Measurements from ENCODE around the gene FNIP1. TPM values are rescaled to one million over a fixed set of nuclear protein-coding genes. Genes with fewer than 3 reads are reported as not detected.

The FNIP1 gene
- total RNA-seq, 1 experiment from 2014 or later, result 16.4 TPM

DNA sequence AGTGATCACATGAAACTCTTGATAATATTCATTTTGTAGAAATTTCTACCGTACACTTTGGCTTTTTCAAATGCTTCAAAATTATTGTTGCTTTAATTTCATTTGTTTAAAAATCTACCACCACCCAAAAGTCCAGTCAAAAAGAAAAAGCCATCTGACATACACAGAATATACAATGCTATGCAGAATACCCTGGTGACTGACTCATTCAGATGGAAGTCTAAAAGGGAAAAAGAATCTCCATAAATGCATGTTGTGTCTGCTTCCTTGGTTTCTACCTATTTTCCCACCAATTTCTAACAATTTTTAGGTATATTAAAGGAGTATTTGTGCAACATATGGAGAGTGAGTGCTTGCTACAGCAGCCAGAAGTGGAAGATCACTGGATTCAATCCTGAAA is 152.4 kb downstream of the FNIP1 start:
- Histone ChIP-seq H3K9me2 (ENCODE audit: insufficient read depth) (no peaks in the 10 kb centered on the region), H2AFZ (ENCODE audit: low read depth, low read length, poor library complexity, severe bottlenecking) (no peak overlapping the region), H3K4me3 (replicated peaks in 1 of 2; ENCODE audit: low read depth in 1 of 2, low read length in 2 of 2) (no peak overlapping the region), H3K27ac (ENCODE audit: low read depth, low read length) (no peak overlapping the region), H3K27me3 (ENCODE audit: insufficient read depth, low read length) (no peaks in the 10 kb centered on the region), H3K9ac (ENCODE audit: low read length) (no peak overlapping the region), H3K36me3 (ENCODE audit: control insufficient read depth in 1 of 2, insufficient read depth in 2 of 2, low read length in 2 of 2) (no peaks in the 10 kb centered on the region), H3K79me2 (ENCODE audit: insufficient read depth, low read length) (no peaks in the 10 kb centered on the region), H3K4me1 (ENCODE audit: control insufficient read depth in 1 of 2, insufficient read depth in 2 of 2, low read length in 2 of 2) (no peaks in the 10 kb centered on the region), H3K4me2 (ENCODE audit: low read length) (no peak overlapping the region), H4K20me1 (ENCODE audit: insufficient read depth) (no peaks in the 10 kb centered on the region), H3K9me3 (ENCODE audit: control insufficient read depth in 1 of 2, insufficient read depth in 1 of 2, low read depth in 1 of 2, low read length in 2 of 2) (no peaks in the 10 kb centered on the region)
- RAD21 ChIA-PET (ENCODE audit: low non-redundant PET in 1 of 2, low total read pairs in 2 of 2, uncharacterized antibody in 2 of 2, unreplicated experiment in 2 of 2), result no interaction called here
- intact Hi-C loops (cut with micrococcal nuclease), result no loop called here
- BruUV-seq (replicated peaks), result no TSS peak
- CTCF ChIA-PET, result no interaction called here
- ATAC-seq (no peak), DNase-seq (ENCODE audit: low read depth, low spot score) (no peak)
- POLR2A ChIA-PET, result no interaction called here
- TF ChIP-seq, protein P1, sequence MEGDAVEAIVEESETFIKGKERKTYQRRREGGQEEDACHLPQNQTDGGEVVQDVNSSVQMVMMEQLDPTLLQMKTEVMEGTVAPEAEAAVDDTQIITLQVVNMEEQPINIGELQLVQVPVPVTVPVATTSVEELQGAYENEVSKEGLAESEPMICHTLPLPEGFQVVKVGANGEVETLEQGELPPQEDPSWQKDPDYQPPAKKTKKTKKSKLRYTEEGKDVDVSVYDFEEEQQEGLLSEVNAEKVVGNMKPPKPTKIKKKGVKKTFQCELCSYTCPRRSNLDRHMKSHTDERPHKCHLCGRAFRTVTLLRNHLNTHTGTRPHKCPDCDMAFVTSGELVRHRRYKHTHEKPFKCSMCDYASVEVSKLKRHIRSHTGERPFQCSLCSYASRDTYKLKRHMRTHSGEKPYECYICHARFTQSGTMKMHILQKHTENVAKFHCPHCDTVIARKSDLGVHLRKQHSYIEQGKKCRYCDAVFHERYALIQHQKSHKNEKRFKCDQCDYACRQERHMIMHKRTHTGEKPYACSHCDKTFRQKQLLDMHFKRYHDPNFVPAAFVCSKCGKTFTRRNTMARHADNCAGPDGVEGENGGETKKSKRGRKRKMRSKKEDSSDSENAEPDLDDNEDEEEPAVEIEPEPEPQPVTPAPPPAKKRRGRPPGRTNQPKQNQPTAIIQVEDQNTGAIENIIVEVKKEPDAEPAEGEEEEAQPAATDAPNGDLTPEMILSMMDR (IDR thresholded peaks at IDR 0.05 in 2 of 3, conservative IDR thresholded peaks at IDR 0.05 in 1 of 3; ENCODE audit: borderline replicate concordance in 1 of 3, insufficient read depth in 1 of 3, low read depth in 2 of 3, low read length in 2 of 3), result no peak
- TF ChIP-seq, protein P2, sequence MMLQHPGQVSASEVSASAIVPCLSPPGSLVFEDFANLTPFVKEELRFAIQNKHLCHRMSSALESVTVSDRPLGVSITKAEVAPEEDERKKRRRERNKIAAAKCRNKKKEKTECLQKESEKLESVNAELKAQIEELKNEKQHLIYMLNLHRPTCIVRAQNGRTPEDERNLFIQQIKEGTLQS (IDR thresholded peaks at IDR 0.05), result no peak
- TF ChIP-seq JUND (IDR thresholded peaks at IDR 0.05), result no peak
- no peak for TF ChIP-seq FOSL1 (IDR thresholded peaks at IDR 0.05; ENCODE audit: low read depth)
- TF ChIP-seq YY1 (IDR thresholded peaks at IDR 0.05; ENCODE audit: extremely low read depth, insufficient replicate concordance, low read depth, low read length), result no peak
- TF ChIP-seq EZH2phosphoT487 (IDR thresholded peaks at IDR 0.05; ENCODE audit: borderline replicate concordance), result no peak
- TF ChIP-seq SP1 (IDR thresholded peaks at IDR 0.05; ENCODE audit: low read depth), result no peak
- TF ChIP-seq EZH2 (IDR thresholded peaks at IDR 0.05), result no peak
- no peak for TF ChIP-seq ZNF274 (IDR thresholded peaks at IDR 0.05; ENCODE audit: low read depth, low read length)
- no peak for TF ChIP-seq EGR1 (IDR thresholded peaks at IDR 0.05; ENCODE audit: low read depth)
- no peak for TF ChIP-seq POLR2AphosphoS5 (IDR thresholded peaks at IDR 0.05; ENCODE audit: low read depth, low read length)
- TF ChIP-seq, protein P3, sequence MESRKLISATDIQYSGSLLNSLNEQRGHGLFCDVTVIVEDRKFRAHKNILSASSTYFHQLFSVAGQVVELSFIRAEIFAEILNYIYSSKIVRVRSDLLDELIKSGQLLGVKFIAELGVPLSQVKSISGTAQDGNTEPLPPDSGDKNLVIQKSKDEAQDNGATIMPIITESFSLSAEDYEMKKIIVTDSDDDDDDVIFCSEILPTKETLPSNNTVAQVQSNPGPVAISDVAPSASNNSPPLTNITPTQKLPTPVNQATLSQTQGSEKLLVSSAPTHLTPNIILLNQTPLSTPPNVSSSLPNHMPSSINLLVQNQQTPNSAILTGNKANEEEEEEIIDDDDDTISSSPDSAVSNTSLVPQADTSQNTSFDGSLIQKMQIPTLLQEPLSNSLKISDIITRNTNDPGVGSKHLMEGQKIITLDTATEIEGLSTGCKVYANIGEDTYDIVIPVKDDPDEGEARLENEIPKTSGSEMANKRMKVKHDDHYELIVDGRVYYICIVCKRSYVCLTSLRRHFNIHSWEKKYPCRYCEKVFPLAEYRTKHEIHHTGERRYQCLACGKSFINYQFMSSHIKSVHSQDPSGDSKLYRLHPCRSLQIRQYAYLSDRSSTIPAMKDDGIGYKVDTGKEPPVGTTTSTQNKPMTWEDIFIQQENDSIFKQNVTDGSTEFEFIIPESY (IDR thresholded peaks at IDR 0.05; ENCODE audit: extremely low read depth, insufficient replicate concordance, low read length), result no peak
- no peak for TF ChIP-seq CEBPB (IDR thresholded peaks at IDR 0.05; ENCODE audit: low read depth)
- no peak for TF ChIP-seq SIN3A (IDR thresholded peaks at IDR 0.05; ENCODE audit: low read depth)
- TF ChIP-seq TCF7L2 (IDR thresholded peaks at IDR 0.05; ENCODE audit: borderline replicate concordance, extremely low read depth, insufficient read depth, insufficient read length), result no peak
- no peak for TF ChIP-seq CBX3 (IDR thresholded peaks at IDR 0.05; ENCODE audit: low read depth)

Measured in HCT116 (cell line).